Mucosa of descending colon (tissue), 3 donors: Measurements from ENCODE around the gene SH3BP4. TPM values are rescaled to one million over a fixed set of nuclear protein-coding genes. Genes with fewer than 3 reads are reported as not detected.

Source experiments
- ATAC-seq: fragments of 200-7000 bp; cut with Tn5 transposase; one replicate; pipeline ENCODE4 v1.9.1; 2020; ENCODE audit warnings: mild to moderate bottlenecking, moderate library complexity
- DNase-seq, 3 donors: peaks; one replicate each; pipeline ENCODE4 v3.0.0-alpha.2; 2020
- H3K36me3 ChIP-seq: fragments of 200-600 bp; one replicate; pipeline ENCODE4 v1.8.0; 2021; ENCODE audit warnings: low read depth, mild to moderate bottlenecking
- H3K4me1 ChIP-seq: fragments of 200-600 bp; one replicate; pipeline ENCODE4 v1.8.0; 2021; ENCODE audit warnings: low read depth, mild to moderate bottlenecking
- H3K4me3 ChIP-seq: fragments of 200-600 bp; one replicate; pipeline ENCODE4 v1.8.0; 2021; ENCODE audit warnings: mild to moderate bottlenecking
- H3K9me3 ChIP-seq: fragments of 200-600 bp; one replicate; pipeline ENCODE4 v1.8.0; 2021; ENCODE audit warnings: mild to moderate bottlenecking
- CTCF ChIP-seq: fragments of 200-600 bp; IDR thresholded peaks from one replicate; pipeline ENCODE4 v1.8.0; 2022; ENCODE audit warnings: antibody characterized with exemption, mild to moderate bottlenecking
- intact Hi-C, 2 donors: fragments of 100-400 bp; cut with DNase I in 1 of 2; cut with micrococcal nuclease in 1 of 2; formaldehyde crosslinking; loops; one replicate each; pipeline versions ENCODE4 v1.11.0 to v1.11.1; 2022; cut with DNase I, micrococcal nuclease
- total RNA-seq, 3 donors: library from RNA; stranded (reverse); fragmentation: NEBNext Ultra II Directional in 2 of 3; extraction: Animal tissue kit (Norgen Biotek cat#: 25700) in 2 of 3; gene quantifications; one replicate each; pipeline versions ENCODE4 v1.2.1 to v1.2.4, GENCODE V29; 2021 to 2023
- donor health status: DM: no; HTN: no; CAD: no; lungs with moderate emphysema.
- donor health status: DM: no; HTN: no; CAD: no.
- donor health status: DM: no; HTN: yes; CAD: no.

SH3BP4 gene
- total RNA-seq, 3 donors from 2014 or later = 18.0 to 30.4 (median 29.6) TPM

GRCh38 chr2:235042576-235043515, 91.0 kb downstream of the SH3BP4 start:
- ATAC-seq = no peak
- Histone ChIP-seq H3K4me1 (peaks cover 4% of the 10 kb centered on the region), H3K36me3 (no peaks in the 10 kb centered on the region), H3K9me3 (no peaks in the 10 kb centered on the region), H3K4me3 (no peak overlapping the region)
- no peak for TF ChIP-seq CTCF
- DNase-seq = no peak
- intact Hi-C loops = no loop called here

- peaks cover 6% of the 10 kb centered on the region for H3K4me1 ChIP-seq
- H3K4me3 ChIP-seq = no peak overlapping the region
- intact Hi-C loops = no loop called here
- TF ChIP-seq CTCF = no peak
- peak in 1 of 3 donors; percentile 64 for DNase-seq
- H3K36me3 ChIP-seq = no peaks in the 10 kb centered on the region
- no peaks in the 10 kb centered on the region for H3K9me3 ChIP-seq
- peak; percentile 39 for ATAC-seq
These were observed 92.1 kb downstream of the SH3BP4 start for GRCh38 chr2:235043762-235044500.

DNA sequence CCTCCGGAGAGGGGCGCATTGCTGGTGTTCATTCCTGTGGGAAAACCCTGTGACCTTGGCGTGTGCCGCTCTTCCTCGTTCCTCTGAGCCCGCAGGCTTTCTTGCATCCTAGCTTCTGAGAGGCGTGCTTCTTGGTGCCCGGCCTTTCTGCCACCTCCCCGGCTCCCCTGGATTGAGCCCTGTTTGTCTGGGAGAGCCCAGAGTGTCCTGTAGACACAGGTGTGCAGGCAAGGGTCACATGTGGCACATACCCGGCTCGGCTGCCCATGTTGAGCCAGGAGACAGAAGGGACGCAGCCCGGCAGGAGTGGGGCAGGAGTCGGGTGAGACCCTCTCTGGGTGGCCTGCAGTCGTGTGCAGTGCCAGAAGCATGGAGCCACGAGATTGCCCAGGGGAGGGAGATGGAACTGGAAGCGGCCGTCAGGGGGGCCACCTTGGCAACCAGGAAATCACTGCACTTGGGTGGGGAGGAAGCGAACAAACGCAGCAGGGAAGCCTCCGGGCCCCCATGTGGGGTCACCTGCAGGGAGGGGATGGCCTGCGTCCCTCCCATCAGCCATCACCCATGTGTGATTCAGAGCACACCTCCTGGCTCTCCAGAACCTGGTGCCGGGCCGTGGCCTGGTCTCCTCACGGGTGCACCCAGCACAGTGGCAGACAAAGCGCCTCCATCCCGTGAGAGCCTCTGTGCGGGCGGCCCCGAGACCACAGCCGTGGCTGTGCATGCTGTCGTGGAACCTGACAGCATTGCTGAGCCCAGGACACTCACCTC, 92.9 kb downstream of the SH3BP4 start:
- Histone ChIP-seq H3K36me3 (no peaks in the 10 kb centered on the region), H3K4me3 (no peak overlapping the region), H3K9me3 (no peaks in the 10 kb centered on the region), H3K4me1 (peaks cover 6% of the 10 kb centered on the region)
- intact Hi-C loops = no loop called here
- TF ChIP-seq CTCF = no peak
- no peak for ATAC-seq
- no peak for DNase-seq

- Histone ChIP-seq H3K36me3 (no peaks in the 10 kb centered on the region), H3K9me3 (no peaks in the 10 kb centered on the region), H3K4me1 (peaks cover 6% of the 10 kb centered on the region), H3K4me3 (no peak overlapping the region)
- intact Hi-C loops = no loop called here
- peak; percentile 52 for ATAC-seq
- TF ChIP-seq CTCF = no peak
- peak in 1 of 3 donors; percentile 26 for DNase-seq
These were observed 93.6 kb downstream of the SH3BP4 start for GRCh38 chr2:235045336-235045972.

DNA sequence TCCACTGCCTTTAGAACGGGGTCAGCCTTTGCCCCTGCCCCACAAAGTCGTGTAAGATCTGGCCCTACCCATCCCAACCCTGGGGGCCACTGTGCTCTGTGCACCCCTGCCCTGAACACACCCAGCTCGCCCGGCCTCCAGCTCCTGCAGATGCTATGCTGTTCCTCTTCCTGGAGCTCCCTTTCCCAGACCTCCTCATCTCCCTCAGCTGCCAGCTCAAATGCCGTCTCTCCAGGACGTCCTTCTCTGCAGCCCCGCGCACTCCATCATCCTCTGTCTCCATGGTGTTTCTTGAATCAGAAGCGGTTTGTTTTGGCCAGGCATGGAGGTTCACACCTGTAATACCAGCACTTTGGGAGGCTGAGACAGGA, 94.1 kb downstream of the SH3BP4 start:
- intact Hi-C loops = no loop called here
- H3K4me1 ChIP-seq = peaks cover 10% of the 10 kb centered on the region
- no peak for TF ChIP-seq CTCF

More for the DNA sequence above, 94.1 kb downstream of the SH3BP4 start:
- Histone ChIP-seq H3K9me3 (no peaks in the 10 kb centered on the region), H3K4me3 (no peak overlapping the region), H3K36me3 (no peaks in the 10 kb centered on the region)
- DNase-seq = no peak
- no peak for ATAC-seq
